SU-DHL-6 (cell line): ENCODE results near the gene OR6S1.

Experiments
- H2AFZ ChIP-seq: fragments of 200-600 bp; sonication (generic); 2 replicates; pipeline ENCODE4 v1.6.1; 2014; ENCODE audit warnings: low read depth, mild to moderate bottlenecking, moderate library complexity, mixed read lengths, antibody characterized with exemption, low read length; ENCODE audit not compliant: severe bottlenecking
- H3F3A ChIP-seq: fragments of 200-600 bp; shearing (Covaris generic); 2 replicates; pipeline ENCODE4 v1.6.0; 2016; ENCODE audit warnings: antibody characterized with exemption, mild to moderate bottlenecking; ENCODE audit not compliant: insufficient read depth
- H3K27ac ChIP-seq: fragments of 200-600 bp; sonication (generic); 2 replicates; pipeline ENCODE4 v1.5.1; 2016; ENCODE audit warnings: low read depth, mild to moderate bottlenecking, low read length, moderate library complexity, mixed read lengths
- H3K27me3 ChIP-seq: fragments of 200-600 bp; sonication (generic), shearing (Covaris generic); 2 replicates; pipeline ENCODE4 v1.6.0; 2014; ENCODE audit warnings: mild to moderate bottlenecking, low read length
- H3K36me3 ChIP-seq: fragments of 200-600 bp; sonication (generic); 2 replicates; pipeline ENCODE4 v1.6.1; 2014; ENCODE audit warnings: mild to moderate bottlenecking, low read length, mixed read lengths
- H3K4me2 ChIP-seq: fragments of 300-600, 200-600 bp; shearing (Covaris generic), sonication (generic); 2 replicates; pipeline ENCODE4 v1.6.0; 2014; ENCODE audit warnings: low read length, low read depth, mild to moderate bottlenecking; ENCODE audit not compliant: poor library complexity, severe bottlenecking
- H3K4me3 ChIP-seq: fragments of 200-600 bp; sonication (generic); 2 replicates; pipeline ENCODE4 v1.5.1; 2014; ENCODE audit warnings: antibody characterized with exemption, low read length, mild to moderate bottlenecking, mixed read lengths; ENCODE audit not compliant: insufficient read depth, poor library complexity, severe bottlenecking
- H3K79me2 ChIP-seq: fragments of 200-600 bp; sonication (generic); 2 replicates; pipeline ENCODE4 v1.6.1; 2014; ENCODE audit warnings: mild to moderate bottlenecking, low read length, moderate library complexity; ENCODE audit not compliant: insufficient read depth
- H3K9ac ChIP-seq: fragments of 200-600 bp; sonication (generic); 2 replicates; pipeline ENCODE4 v1.7.0; 2014; ENCODE audit warnings: mild to moderate bottlenecking, low read length
- H3K9me2 ChIP-seq: fragments of 200-600 bp; sonication (generic); replicated peaks from 2 replicates; pipeline ENCODE4 v1.6.1; 2014; ENCODE audit warnings: low read length; ENCODE audit not compliant: insufficient read depth
- H3K9me3 ChIP-seq: fragments of 200-600 bp; sonication (generic); 2 replicates; pipeline ENCODE4 v1.6.1; 2014; ENCODE audit warnings: low read length, mixed read lengths; ENCODE audit not compliant: insufficient read depth
- H4K20me1 ChIP-seq: fragments of 200-600 bp; sonication (generic); 2 replicates; pipeline ENCODE4 v1.6.1; 2014; ENCODE audit warnings: low read depth, mild to moderate bottlenecking, antibody characterized with exemption, low read length, moderate library complexity, mixed read lengths
- CTCF ChIP-seq: fragments of 200-600 bp; sonication (generic); IDR thresholded peaks from one replicate; pipeline ENCODE4 v1.5.1; 2017; ENCODE audit warnings: antibody characterized with exemption, mild to moderate bottlenecking, low read length, moderate library complexity; ENCODE audit not compliant: insufficient read depth, poor library complexity, severe bottlenecking
- EZH2phosphoT487 ChIP-seq: fragments of 200-600 bp; sonication (generic), shearing (Covaris generic); conservative IDR thresholded peaks from 2 replicates; pipeline ENCODE4 v1.6.1; 2018; ENCODE audit warnings: mild to moderate bottlenecking, antibody characterized with exemption, low read length, moderate library complexity, mixed read lengths

OR6S1 gene

GRCh38 chr14:20655851-20656250 is 14.4 kb upstream of the OR6S1 start:
- H3F3A ChIP-seq: no peaks in the 10 kb centered on the region
- TF ChIP-seq CTCF: no peak
- no peak for TF ChIP-seq EZH2phosphoT487
- H3K36me3 ChIP-seq: no peaks in the 10 kb centered on the region
- H3K9ac ChIP-seq: no peak overlapping the region
- no peak overlapping the region for H2AFZ ChIP-seq
- H3K4me2 ChIP-seq: no peak overlapping the region
- H3K79me2 ChIP-seq: no peaks in the 10 kb centered on the region
- H3K4me3 ChIP-seq: no peak overlapping the region
- H3K9me3 ChIP-seq: no peaks in the 10 kb centered on the region
- H3K27me3 ChIP-seq: no peaks in the 10 kb centered on the region
- H3K9me2 ChIP-seq: no peaks in the 10 kb centered on the region
- no peaks in the 10 kb centered on the region for H4K20me1 ChIP-seq
- H3K27ac ChIP-seq: no peak overlapping the region

GRCh38 chr14:20652996-20653975 is 11.8 kb upstream of the OR6S1 start:
- Histone ChIP-seq H3K79me2 (no peaks in the 10 kb centered on the region), H4K20me1 (no peaks in the 10 kb centered on the region), H3K27me3 (no peaks in the 10 kb centered on the region), H3K4me3 (no peak overlapping the region), H3K9ac (no peak overlapping the region), H2AFZ (no peak overlapping the region), H3K36me3 (no peaks in the 10 kb centered on the region), H3F3A (no peaks in the 10 kb centered on the region), H3K9me3 (no peaks in the 10 kb centered on the region), H3K4me2 (no peak overlapping the region), H3K27ac (no peak overlapping the region), H3K9me2 (no peaks in the 10 kb centered on the region)
- TF ChIP-seq CTCF (no peak), EZH2phosphoT487 (no peak)

GRCh38 chr14:20645481-20645880 is 4.0 kb upstream of the OR6S1 start:
- Histone ChIP-seq H3K79me2 (no peaks in the 10 kb centered on the region), H3K9ac (no peak overlapping the region), H3F3A (no peaks in the 10 kb centered on the region), H3K27me3 (no peaks in the 10 kb centered on the region), H3K36me3 (no peaks in the 10 kb centered on the region), H3K9me3 (no peaks in the 10 kb centered on the region), H3K27ac (no peak overlapping the region), H3K4me2 (no peak overlapping the region), H3K4me3 (no peak overlapping the region), H2AFZ (no peak overlapping the region), H3K9me2 (no peaks in the 10 kb centered on the region), H4K20me1 (no peaks in the 10 kb centered on the region)
- TF ChIP-seq CTCF (no peak), EZH2phosphoT487 (no peak)
